ENCODE data around the gene ATP9B.

DNA sequence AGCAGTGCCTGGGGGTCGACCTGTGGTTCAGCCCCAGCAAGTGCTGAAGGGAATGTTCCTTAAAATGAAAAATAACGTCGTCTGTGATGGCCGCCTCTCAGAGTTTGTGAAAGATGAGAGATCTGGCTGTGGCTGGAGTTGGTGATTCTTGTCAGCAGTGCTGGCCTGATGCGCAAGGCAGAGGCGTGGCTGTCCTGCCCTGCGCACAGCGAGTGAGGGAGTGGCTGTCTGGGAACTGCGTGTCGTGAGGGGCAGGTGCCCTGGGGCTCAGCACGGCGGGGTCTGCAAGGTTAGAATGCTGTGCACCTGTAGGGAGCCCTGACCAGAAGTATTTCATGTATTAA lies 335.3 kb downstream of the ATP9B start:
- TF ChIP-seq, protein P1, sequence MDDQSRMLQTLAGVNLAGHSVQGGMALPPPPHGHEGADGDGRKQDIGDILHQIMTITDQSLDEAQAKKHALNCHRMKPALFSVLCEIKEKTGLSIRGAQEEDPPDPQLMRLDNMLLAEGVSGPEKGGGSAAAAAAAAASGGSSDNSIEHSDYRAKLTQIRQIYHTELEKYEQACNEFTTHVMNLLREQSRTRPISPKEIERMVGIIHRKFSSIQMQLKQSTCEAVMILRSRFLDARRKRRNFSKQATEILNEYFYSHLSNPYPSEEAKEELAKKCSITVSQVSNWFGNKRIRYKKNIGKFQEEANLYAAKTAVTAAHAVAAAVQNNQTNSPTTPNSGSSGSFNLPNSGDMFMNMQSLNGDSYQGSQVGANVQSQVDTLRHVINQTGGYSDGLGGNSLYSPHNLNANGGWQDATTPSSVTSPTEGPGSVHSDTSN (CRISPR knock-in tag; IDR thresholded peaks at IDR 0.05), result no peak
- no peak for TF ChIP-seq ZNF274 (IDR thresholded peaks at IDR 0.05; ENCODE audit: low read length)
- no peak for TF ChIP-seq ZNF274 (tag by site-specific recombination; IDR thresholded peaks at IDR 0.05; ENCODE audit: borderline replicate concordance)
- TF ChIP-seq, protein P2, sequence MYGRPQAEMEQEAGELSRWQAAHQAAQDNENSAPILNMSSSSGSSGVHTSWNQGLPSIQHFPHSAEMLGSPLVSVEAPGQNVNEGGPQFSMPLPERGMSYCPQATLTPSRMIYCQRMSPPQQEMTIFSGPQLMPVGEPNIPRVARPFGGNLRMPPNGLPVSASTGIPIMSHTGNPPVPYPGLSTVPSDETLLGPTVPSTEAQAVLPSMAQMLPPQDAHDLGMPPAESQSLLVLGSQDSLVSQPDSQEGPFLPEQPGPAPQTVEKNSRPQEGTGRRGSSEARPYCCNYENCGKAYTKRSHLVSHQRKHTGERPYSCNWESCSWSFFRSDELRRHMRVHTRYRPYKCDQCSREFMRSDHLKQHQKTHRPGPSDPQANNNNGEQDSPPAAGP (tag by site-specific recombination; IDR thresholded peaks at IDR 0.05), result no peak
- TF ChIP-seq, protein P3, sequence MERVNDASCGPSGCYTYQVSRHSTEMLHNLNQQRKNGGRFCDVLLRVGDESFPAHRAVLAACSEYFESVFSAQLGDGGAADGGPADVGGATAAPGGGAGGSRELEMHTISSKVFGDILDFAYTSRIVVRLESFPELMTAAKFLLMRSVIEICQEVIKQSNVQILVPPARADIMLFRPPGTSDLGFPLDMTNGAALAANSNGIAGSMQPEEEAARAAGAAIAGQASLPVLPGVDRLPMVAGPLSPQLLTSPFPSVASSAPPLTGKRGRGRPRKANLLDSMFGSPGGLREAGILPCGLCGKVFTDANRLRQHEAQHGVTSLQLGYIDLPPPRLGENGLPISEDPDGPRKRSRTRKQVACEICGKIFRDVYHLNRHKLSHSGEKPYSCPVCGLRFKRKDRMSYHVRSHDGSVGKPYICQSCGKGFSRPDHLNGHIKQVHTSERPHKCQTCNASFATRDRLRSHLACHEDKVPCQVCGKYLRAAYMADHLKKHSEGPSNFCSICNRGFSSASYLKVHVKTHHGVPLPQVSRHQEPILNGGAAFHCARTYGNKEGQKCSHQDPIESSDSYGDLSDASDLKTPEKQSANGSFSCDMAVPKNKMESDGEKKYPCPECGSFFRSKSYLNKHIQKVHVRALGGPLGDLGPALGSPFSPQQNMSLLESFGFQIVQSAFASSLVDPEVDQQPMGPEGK (tag by site-specific recombination; IDR thresholded peaks at IDR 0.05), result no peak
- TF ChIP-seq, protein P4, sequence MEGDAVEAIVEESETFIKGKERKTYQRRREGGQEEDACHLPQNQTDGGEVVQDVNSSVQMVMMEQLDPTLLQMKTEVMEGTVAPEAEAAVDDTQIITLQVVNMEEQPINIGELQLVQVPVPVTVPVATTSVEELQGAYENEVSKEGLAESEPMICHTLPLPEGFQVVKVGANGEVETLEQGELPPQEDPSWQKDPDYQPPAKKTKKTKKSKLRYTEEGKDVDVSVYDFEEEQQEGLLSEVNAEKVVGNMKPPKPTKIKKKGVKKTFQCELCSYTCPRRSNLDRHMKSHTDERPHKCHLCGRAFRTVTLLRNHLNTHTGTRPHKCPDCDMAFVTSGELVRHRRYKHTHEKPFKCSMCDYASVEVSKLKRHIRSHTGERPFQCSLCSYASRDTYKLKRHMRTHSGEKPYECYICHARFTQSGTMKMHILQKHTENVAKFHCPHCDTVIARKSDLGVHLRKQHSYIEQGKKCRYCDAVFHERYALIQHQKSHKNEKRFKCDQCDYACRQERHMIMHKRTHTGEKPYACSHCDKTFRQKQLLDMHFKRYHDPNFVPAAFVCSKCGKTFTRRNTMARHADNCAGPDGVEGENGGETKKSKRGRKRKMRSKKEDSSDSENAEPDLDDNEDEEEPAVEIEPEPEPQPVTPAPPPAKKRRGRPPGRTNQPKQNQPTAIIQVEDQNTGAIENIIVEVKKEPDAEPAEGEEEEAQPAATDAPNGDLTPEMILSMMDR (tag by site-specific recombination; IDR thresholded peaks at IDR 0.05), result no peak
- TF ChIP-seq TRIM28 (IDR thresholded peaks at IDR 0.05; ENCODE audit: borderline replicate concordance, low read length), result no peak
- TF ChIP-seq ZNF169 (tag by site-specific recombination; IDR thresholded peaks at IDR 0.05), result no peak
- TF ChIP-seq ZNF114 (tag by site-specific recombination; IDR thresholded peaks at IDR 0.05), result no peak
- TF ChIP-seq ZNF792 (tag by site-specific recombination; IDR thresholded peaks at IDR 0.05), result no peak
- no peak for TF ChIP-seq ZNF112 (tag by site-specific recombination; IDR thresholded peaks at IDR 0.05)
- TF ChIP-seq, protein P5, sequence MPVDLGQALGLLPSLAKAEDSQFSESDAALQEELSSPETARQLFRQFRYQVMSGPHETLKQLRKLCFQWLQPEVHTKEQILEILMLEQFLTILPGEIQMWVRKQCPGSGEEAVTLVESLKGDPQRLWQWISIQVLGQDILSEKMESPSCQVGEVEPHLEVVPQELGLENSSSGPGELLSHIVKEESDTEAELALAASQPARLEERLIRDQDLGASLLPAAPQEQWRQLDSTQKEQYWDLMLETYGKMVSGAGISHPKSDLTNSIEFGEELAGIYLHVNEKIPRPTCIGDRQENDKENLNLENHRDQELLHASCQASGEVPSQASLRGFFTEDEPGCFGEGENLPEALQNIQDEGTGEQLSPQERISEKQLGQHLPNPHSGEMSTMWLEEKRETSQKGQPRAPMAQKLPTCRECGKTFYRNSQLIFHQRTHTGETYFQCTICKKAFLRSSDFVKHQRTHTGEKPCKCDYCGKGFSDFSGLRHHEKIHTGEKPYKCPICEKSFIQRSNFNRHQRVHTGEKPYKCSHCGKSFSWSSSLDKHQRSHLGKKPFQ (tag by site-specific recombination; IDR thresholded peaks at IDR 0.05), result no peak

All from HEK293 (cell line).